Measurements from ENCODE around the gene AGXT2. TPM values are rescaled to one million over a fixed set of nuclear protein-coding genes. Genes with fewer than 3 reads are reported as not detected.
"Not testable (repeated sequence)": the region's sequence is repeated elsewhere in the genome, so short reads cannot be mapped to it uniquely, and the experiment has no call there.

The AGXT2 gene
- total and polyA plus RNA-seq, 9 of the 15 experiments (the other 6 are each of a cell fraction or from before 2014, with no cell fraction given), result not detected

DNA sequence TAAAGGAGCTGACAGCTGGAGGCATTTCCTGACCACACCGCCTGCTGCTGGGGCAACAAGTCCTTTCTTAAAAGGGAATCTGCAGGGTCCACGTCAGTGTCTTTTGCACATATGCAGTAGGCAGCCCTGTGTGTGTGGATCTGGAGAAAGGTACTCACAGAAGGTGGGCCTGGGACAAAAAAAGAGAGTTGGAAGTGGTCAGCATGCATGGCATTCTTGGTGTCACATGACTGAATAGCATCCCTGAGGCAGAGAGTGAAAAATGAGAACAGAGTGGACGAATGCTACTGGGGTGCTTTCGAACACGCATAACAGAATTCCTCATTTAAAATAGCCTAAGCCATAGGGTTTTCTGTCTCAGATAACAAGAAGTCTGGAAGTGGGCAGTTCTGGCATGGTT, 71.4 kb downstream of the AGXT2 start:
- Histone ChIP-seq H3K9ac (ENCODE audit: insufficient read depth in 1 of 2, low read depth in 2 of 2, low read length in 2 of 2) (no peak overlapping the region), H3K9me1 (ENCODE audit: control insufficient read depth, insufficient read depth, low read length) (no peaks in the 10 kb centered on the region), H3K79me2 (ENCODE audit: control insufficient read depth, insufficient read depth, low read length) (no peaks in the 10 kb centered on the region), H3K4me1 (replicated peaks in 1 of 2; ENCODE audit: control insufficient read depth in 2 of 2, insufficient read depth in 2 of 2, low read length in 2 of 2) (no peaks in the 10 kb centered on the region), H3K4me2 (ENCODE audit: insufficient read depth, low read length) (no peak overlapping the region), H2AFZ (ENCODE audit: low read depth, low read length) (no peak overlapping the region), H3K36me3 (ENCODE audit: control insufficient read depth, insufficient read depth, low read length) (no peaks in the 10 kb centered on the region), H3K4me3 (no peak overlapping the region), H3K27ac (ENCODE audit: extremely low read depth, low read depth, low read length) (no peak overlapping the region), H3K9me3 (replicated peaks; ENCODE audit: control insufficient read depth, insufficient read depth, low read depth, low read length) (no peaks in the 10 kb centered on the region), H3K27me3 (ENCODE audit: control insufficient read depth in 2 of 2, insufficient read depth in 2 of 2, low read length in 2 of 2) (peaks cover 3 to 10% of the 10 kb centered on the region in 2 experiments; a peak in 4 of 5 replicates), H4K20me1 (replicated peaks; ENCODE audit: control insufficient read depth, insufficient read depth, low read length) (no peaks in the 10 kb centered on the region)
- DNase-seq (ENCODE audit: extremely low read depth in 1 of 4, low spot score in 3 of 4) (no peak), FAIRE-seq (peak; percentile 11), ATAC-seq (no peak)
- ChIA-PET CTCF (ENCODE audit: low intra/inter-chr PET ratio) (no interaction called here), POLR2A (no interaction called here)
- intact Hi-C loops (cut with micrococcal nuclease), result no loop called here
- under 1% methylated on average over 5 of the region's 5 CpGs for WGBS (ENCODE audit: insufficient coverage, low coverage, missing lambda C conversion rate)
- in situ Hi-C loops (cut with MboI), result no loop called here
- TF ChIP-seq FOXM1 (IDR thresholded peaks at IDR 0.05; ENCODE audit: low read depth) (no peak), FOXM1 (CRISPR knock-in tag; IDR thresholded peaks at IDR 0.05; ENCODE audit: low read depth) (no peak)
- TF ChIP-seq, protein P1, sequence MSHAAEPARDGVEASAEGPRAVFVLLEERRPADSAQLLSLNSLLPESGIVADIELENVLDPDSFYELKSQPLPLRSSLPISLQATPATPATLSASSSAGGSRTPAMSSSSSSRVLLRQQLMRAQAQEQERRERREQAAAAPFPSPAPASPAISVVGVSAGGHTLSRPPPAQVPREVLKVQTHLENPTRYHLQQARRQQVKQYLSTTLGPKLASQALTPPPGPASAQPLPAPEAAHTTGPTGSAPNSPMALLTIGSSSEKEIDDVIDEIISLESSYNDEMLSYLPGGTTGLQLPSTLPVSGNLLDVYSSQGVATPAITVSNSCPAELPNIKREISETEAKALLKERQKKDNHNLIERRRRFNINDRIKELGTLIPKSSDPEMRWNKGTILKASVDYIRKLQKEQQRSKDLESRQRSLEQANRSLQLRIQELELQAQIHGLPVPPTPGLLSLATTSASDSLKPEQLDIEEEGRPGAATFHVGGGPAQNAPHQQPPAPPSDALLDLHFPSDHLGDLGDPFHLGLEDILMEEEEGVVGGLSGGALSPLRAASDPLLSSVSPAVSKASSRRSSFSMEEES (CRISPR knock-in tag; IDR thresholded peaks at IDR 0.05), result peak; percentile 66
- BruUV-seq (replicated peaks), result no TSS peak

GRCh38 chr5:34971655-34972054, 76.1 kb downstream of the AGXT2 start:
- H3K4me1 ChIP-seq (replicated peaks in 1 of 2; ENCODE audit: control insufficient read depth in 2 of 2, insufficient read depth in 2 of 2, low read length in 2 of 2); H3K27ac ChIP-seq (ENCODE audit: extremely low read depth, low read depth, low read length); CTCF ChIA-PET (ENCODE audit: low intra/inter-chr PET ratio); H3K4me3 ChIP-seq; H3K9me3 ChIP-seq (replicated peaks; ENCODE audit: control insufficient read depth, insufficient read depth, low read depth, low read length); H3K9ac ChIP-seq (ENCODE audit: insufficient read depth in 1 of 2, low read depth in 2 of 2, low read length in 2 of 2); H3K79me2 ChIP-seq (ENCODE audit: control insufficient read depth, insufficient read depth, low read length); H3K36me3 ChIP-seq (ENCODE audit: control insufficient read depth, insufficient read depth, low read length); BruUV-seq (replicated peaks); H4K20me1 ChIP-seq (replicated peaks; ENCODE audit: control insufficient read depth, insufficient read depth, low read length); H3K4me2 ChIP-seq (ENCODE audit: insufficient read depth, low read length); H3K27me3 ChIP-seq (ENCODE audit: control insufficient read depth in 2 of 2, insufficient read depth in 2 of 2, low read length in 2 of 2); H3K9me1 ChIP-seq (ENCODE audit: control insufficient read depth, insufficient read depth, low read length); FAIRE-seq; POLR2A ChIA-PET; DNase-seq (ENCODE audit: extremely low read depth in 1 of 4, low spot score in 3 of 4); intact Hi-C loops (cut with micrococcal nuclease); in situ Hi-C loops (cut with MboI); ATAC-seq; H2AFZ ChIP-seq (ENCODE audit: low read depth, low read length): not testable (repeated sequence)
- 78% methylated on average over 1 of the region's 4 CpGs for WGBS (ENCODE audit: insufficient coverage, low coverage, missing lambda C conversion rate)

Data from K562 (cell line).